ENCODE results near the gene KCNF1. TPM values are rescaled to one million over a fixed set of nuclear protein-coding genes. Genes with fewer than 3 reads are reported as not detected.

KCNF1 gene
- total and polyA plus RNA-seq, 4 donors: 0.09 TPM; not detected in 3

DNA sequence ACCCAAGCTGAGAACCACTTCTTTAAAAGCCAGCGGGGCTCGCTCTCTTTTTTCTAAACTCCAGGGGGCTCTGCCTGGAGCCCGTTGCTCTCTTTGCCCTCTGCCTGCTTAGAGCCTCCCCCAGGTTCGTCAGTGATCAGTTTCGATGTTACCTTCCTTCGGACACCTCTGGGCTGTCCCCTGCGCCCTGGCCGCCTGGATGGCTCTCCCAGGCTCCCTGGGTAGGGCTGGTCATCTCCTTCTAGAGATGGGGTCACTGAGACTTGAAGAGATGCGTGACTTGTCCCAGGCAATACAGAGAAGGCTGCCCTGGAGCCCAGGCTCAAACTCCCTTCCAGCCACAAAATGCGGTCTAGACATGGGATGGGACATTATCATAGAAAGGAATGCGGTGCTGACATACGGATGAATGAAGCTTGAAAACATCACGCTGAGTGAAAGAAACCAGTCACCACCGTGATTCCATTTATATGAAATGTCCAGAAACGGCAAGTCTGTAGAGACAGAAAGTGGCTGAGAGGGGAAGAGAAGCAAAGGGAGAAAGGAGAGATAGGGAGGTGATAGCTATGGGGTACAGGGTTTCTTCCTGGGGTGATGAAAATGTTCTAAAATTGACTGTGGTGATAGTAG, 14.6 kb downstream of the KCNF1 start:
- 67% methylated on average over 15 of the region's 15 CpGs for WGBS
- peaks cover 0 to 2% (median 0%) of the 10 kb centered on the region in 4 donors for H3K27me3 ChIP-seq (ENCODE audit: control insufficient read depth in 4 of 4, insufficient read depth in 4 of 4, low read length in 3 of 4)
- no peak overlapping the region for H3K4me3 ChIP-seq (ENCODE audit: low read depth in 1 of 3, low read length in 3 of 3)
- no peaks in the 10 kb centered on the region for H3K36me3 ChIP-seq (ENCODE audit: control insufficient read depth in 4 of 4, insufficient read depth in 3 of 4, low read depth in 1 of 4, low read length in 3 of 4)
- no peaks in the 10 kb centered on the region for H3K9me3 ChIP-seq (ENCODE audit: control insufficient read depth in 4 of 4, low read length in 3 of 4)
- TF ChIP-seq GABPA (IDR thresholded peaks at IDR 0.05 in 1 of 2, conservative IDR thresholded peaks at IDR 0.05 in 1 of 2): no peak
- TF ChIP-seq YY1 (IDR thresholded peaks at IDR 0.05): no peak
- TF ChIP-seq HNF4G (IDR thresholded peaks at IDR 0.05): no peak
- TF ChIP-seq, protein P1, sequence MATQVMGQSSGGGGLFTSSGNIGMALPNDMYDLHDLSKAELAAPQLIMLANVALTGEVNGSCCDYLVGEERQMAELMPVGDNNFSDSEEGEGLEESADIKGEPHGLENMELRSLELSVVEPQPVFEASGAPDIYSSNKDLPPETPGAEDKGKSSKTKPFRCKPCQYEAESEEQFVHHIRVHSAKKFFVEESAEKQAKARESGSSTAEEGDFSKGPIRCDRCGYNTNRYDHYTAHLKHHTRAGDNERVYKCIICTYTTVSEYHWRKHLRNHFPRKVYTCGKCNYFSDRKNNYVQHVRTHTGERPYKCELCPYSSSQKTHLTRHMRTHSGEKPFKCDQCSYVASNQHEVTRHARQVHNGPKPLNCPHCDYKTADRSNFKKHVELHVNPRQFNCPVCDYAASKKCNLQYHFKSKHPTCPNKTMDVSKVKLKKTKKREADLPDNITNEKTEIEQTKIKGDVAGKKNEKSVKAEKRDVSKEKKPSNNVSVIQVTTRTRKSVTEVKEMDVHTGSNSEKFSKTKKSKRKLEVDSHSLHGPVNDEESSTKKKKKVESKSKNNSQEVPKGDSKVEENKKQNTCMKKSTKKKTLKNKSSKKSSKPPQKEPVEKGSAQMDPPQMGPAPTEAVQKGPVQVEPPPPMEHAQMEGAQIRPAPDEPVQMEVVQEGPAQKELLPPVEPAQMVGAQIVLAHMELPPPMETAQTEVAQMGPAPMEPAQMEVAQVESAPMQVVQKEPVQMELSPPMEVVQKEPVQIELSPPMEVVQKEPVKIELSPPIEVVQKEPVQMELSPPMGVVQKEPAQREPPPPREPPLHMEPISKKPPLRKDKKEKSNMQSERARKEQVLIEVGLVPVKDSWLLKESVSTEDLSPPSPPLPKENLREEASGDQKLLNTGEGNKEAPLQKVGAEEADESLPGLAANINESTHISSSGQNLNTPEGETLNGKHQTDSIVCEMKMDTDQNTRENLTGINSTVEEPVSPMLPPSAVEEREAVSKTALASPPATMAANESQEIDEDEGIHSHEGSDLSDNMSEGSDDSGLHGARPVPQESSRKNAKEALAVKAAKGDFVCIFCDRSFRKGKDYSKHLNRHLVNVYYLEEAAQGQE (IDR thresholded peaks at IDR 0.05): no peak
- no peak for TF ChIP-seq HNF4A (conservative IDR thresholded peaks at IDR 0.05)
- no peaks in the 10 kb centered on the region for H3K4me1 ChIP-seq (ENCODE audit: control insufficient read depth in 4 of 4, insufficient read depth in 4 of 4, low read length in 3 of 4)
- no peak overlapping the region for H3K9ac ChIP-seq (ENCODE audit: low read depth in 1 of 2, low read length in 2 of 2)
- no peak overlapping the region for H3K27ac ChIP-seq (ENCODE audit: low read depth in 1 of 2, low read length in 2 of 2)
- DNase-seq (ENCODE audit: low spot score): no peak

DNA sequence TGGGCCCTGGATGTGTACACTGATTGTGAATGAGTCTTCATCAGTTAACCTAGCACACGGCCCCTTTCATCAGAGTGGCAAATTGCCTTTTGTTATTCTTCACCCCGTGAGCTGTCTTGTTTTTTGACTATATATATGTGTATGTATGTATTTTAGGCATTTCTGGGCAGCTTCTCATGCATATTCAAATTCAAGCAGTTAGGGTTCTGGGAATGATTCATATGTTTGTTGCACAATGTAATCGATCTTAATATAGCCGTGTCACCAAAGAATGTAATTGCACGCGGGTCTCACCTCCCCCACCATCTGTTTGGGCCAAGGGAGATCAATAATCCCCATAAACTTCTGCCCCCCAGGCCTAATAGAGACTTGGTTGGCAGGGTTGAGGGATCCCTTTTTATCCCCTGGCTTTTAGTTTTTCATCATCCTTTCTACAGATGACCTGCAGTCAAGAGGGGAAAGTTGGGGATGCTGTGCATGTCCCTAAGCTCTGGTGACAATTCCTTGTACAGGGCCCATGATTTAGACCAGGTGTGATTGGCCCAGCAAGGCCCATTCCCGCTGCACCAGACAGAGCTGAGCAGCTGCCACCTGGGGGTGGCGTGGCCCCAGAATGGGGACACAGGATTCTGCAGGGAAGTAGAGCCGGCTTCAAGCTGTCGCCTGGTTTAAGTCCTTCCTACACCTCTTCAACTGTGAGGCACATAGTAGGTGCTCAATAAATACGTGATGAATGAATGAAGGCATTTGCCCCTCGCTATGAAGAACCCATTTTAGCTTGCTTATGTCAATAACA, 19.2 kb downstream of the KCNF1 start:
- no peaks in the 10 kb centered on the region for H3K4me1 ChIP-seq (ENCODE audit: control insufficient read depth in 4 of 4, insufficient read depth in 4 of 4, low read length in 3 of 4)
- H3K4me3 ChIP-seq (ENCODE audit: low read depth in 1 of 3, low read length in 3 of 3): no peak overlapping the region
- peaks cover 0 to 2% (median 0%) of the 10 kb centered on the region in 4 donors for H3K27me3 ChIP-seq (ENCODE audit: control insufficient read depth in 4 of 4, insufficient read depth in 4 of 4, low read length in 3 of 4)
- H3K27ac ChIP-seq (ENCODE audit: low read depth in 1 of 2, low read length in 2 of 2): no peak overlapping the region
- H3K9me3 ChIP-seq (ENCODE audit: control insufficient read depth in 4 of 4, low read length in 3 of 4): no peaks in the 10 kb centered on the region
- H3K36me3 ChIP-seq (ENCODE audit: control insufficient read depth in 4 of 4, insufficient read depth in 3 of 4, low read depth in 1 of 4, low read length in 3 of 4): no peaks in the 10 kb centered on the region
- DNase-seq (ENCODE audit: low spot score): no peak
- H3K9ac ChIP-seq (ENCODE audit: low read depth in 1 of 2, low read length in 2 of 2): no peak overlapping the region
- 85% methylated on average over 12 of the region's 12 CpGs for WGBS
- no peak for TF ChIP-seq RXRA (IDR thresholded peaks at IDR 0.05)
- TF ChIP-seq, protein P2, sequence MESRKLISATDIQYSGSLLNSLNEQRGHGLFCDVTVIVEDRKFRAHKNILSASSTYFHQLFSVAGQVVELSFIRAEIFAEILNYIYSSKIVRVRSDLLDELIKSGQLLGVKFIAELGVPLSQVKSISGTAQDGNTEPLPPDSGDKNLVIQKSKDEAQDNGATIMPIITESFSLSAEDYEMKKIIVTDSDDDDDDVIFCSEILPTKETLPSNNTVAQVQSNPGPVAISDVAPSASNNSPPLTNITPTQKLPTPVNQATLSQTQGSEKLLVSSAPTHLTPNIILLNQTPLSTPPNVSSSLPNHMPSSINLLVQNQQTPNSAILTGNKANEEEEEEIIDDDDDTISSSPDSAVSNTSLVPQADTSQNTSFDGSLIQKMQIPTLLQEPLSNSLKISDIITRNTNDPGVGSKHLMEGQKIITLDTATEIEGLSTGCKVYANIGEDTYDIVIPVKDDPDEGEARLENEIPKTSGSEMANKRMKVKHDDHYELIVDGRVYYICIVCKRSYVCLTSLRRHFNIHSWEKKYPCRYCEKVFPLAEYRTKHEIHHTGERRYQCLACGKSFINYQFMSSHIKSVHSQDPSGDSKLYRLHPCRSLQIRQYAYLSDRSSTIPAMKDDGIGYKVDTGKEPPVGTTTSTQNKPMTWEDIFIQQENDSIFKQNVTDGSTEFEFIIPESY (IDR thresholded peaks at IDR 0.05): no peak
- TF ChIP-seq, protein P3, sequence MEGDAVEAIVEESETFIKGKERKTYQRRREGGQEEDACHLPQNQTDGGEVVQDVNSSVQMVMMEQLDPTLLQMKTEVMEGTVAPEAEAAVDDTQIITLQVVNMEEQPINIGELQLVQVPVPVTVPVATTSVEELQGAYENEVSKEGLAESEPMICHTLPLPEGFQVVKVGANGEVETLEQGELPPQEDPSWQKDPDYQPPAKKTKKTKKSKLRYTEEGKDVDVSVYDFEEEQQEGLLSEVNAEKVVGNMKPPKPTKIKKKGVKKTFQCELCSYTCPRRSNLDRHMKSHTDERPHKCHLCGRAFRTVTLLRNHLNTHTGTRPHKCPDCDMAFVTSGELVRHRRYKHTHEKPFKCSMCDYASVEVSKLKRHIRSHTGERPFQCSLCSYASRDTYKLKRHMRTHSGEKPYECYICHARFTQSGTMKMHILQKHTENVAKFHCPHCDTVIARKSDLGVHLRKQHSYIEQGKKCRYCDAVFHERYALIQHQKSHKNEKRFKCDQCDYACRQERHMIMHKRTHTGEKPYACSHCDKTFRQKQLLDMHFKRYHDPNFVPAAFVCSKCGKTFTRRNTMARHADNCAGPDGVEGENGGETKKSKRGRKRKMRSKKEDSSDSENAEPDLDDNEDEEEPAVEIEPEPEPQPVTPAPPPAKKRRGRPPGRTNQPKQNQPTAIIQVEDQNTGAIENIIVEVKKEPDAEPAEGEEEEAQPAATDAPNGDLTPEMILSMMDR (IDR thresholded peaks at IDR 0.05; ENCODE audit: low read depth, low read length, missing input control): no peak
- no peak for TF ChIP-seq JUND (IDR thresholded peaks at IDR 0.05)
- TF ChIP-seq, protein P1 (IDR thresholded peaks at IDR 0.05): no peak
- TF ChIP-seq, protein P4, sequence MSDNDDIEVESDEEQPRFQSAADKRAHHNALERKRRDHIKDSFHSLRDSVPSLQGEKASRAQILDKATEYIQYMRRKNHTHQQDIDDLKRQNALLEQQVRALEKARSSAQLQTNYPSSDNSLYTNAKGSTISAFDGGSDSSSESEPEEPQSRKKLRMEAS (IDR thresholded peaks at IDR 0.05): no peak
- no peak for TF ChIP-seq FOXA1 (IDR thresholded peaks at IDR 0.05)
- no peak for TF ChIP-seq EGR1 (IDR thresholded peaks at IDR 0.05; ENCODE audit: low read depth in 2 of 2)
- TF ChIP-seq RAD21 (IDR thresholded peaks at IDR 0.05): no peak
- TF ChIP-seq FOXA2 (IDR thresholded peaks at IDR 0.05): no peak
- TF ChIP-seq GABPA (IDR thresholded peaks at IDR 0.05 in 1 of 2, conservative IDR thresholded peaks at IDR 0.05 in 1 of 2): no peak
- no peak for TF ChIP-seq YY1 (IDR thresholded peaks at IDR 0.05)
- no peak for TF ChIP-seq SP1 (IDR thresholded peaks at IDR 0.05)
- TF ChIP-seq TAF1 (conservative IDR thresholded peaks at IDR 0.05): no peak
- TF ChIP-seq HNF4G (IDR thresholded peaks at IDR 0.05): no peak
- no peak for TF ChIP-seq NR2F2 (IDR thresholded peaks at IDR 0.05)
- no peak for TF ChIP-seq HNF4A (conservative IDR thresholded peaks at IDR 0.05)
